Hepatocyte (in vitro differentiated cells): ENCODE results near the gene TLL2. TPM values are rescaled to one million over a fixed set of nuclear protein-coding genes. Genes with fewer than 3 reads are reported as not detected.

Experiments used
- DNase-seq: peaks from one replicate; pipeline ENCODE4 v3.0.0-alpha.2; 2016; ENCODE audit warnings: low spot score
- H2AFZ ChIP-seq: fragments of 200-600 bp; sonication (generic); 2 replicates; pipeline ENCODE4 v1.6.0; 2016; ENCODE audit warnings: antibody characterized with exemption, mild to moderate bottlenecking
- H3K27ac ChIP-seq: fragments of 200-600 bp; sonication (generic); 2 replicates; pipeline ENCODE4 v1.5.1; 2016; ENCODE audit warnings: mild to moderate bottlenecking
- H3K27me3 ChIP-seq: fragments of 200-600 bp; sonication (generic); 2 replicates; pipeline ENCODE4 v1.6.1; 2016
- H3K36me3 ChIP-seq: fragments of 200-600 bp; sonication (generic); replicated peaks from 2 replicates; pipeline ENCODE4 v1.5.1; 2016; ENCODE audit warnings: low read depth; ENCODE audit not compliant: insufficient read depth
- H3K4me1 ChIP-seq: fragments of 200-600 bp; sonication (generic); 2 replicates; pipeline ENCODE4 v1.5.1; 2016; ENCODE audit warnings: mild to moderate bottlenecking, moderate library complexity; ENCODE audit not compliant: insufficient read depth
- H3K4me2 ChIP-seq: fragments of 200-600 bp; sonication (generic); 2 replicates; pipeline ENCODE4 v1.6.0; 2016
- H3K4me3 ChIP-seq: fragments of 200-600 bp; sonication (generic); 2 replicates; pipeline ENCODE4 v1.5.1; 2016; ENCODE audit warnings: mild to moderate bottlenecking
- H3K79me2 ChIP-seq: fragments of 200-600 bp; sonication (generic); 2 replicates; pipeline ENCODE4 v1.6.0; 2017; ENCODE audit warnings: mild to moderate bottlenecking
- H3K9me2 ChIP-seq: fragments of 200-600 bp; sonication (generic); replicated peaks from 2 replicates; pipeline ENCODE4 v1.6.0; 2017; ENCODE audit warnings: mild to moderate bottlenecking; ENCODE audit not compliant: insufficient read depth
- H3K9me3 ChIP-seq: fragments of 200-600 bp; sonication (generic); 2 replicates; pipeline ENCODE4 v1.5.1; 2016; ENCODE audit warnings: low read depth, mild to moderate bottlenecking
- H4K20me1 ChIP-seq: fragments of 200-600 bp; sonication (generic); 2 replicates; pipeline ENCODE4 v1.6.0; 2016; ENCODE audit warnings: mild to moderate bottlenecking; ENCODE audit not compliant: insufficient read depth, poor library complexity, severe bottlenecking
- EZH2 ChIP-seq: fragments of 200-600 bp; sonication (generic); IDR thresholded peaks from 2 replicates; pipeline ENCODE4 v1.6.1; 2016; ENCODE audit warnings: antibody characterized with exemption, mild to moderate bottlenecking, borderline replicate concordance
- EZH2phosphoT487 ChIP-seq: fragments of 200-600 bp; sonication (generic); IDR thresholded peaks from one replicate; pipeline ENCODE4 v1.6.1; 2018; ENCODE audit warnings: antibody characterized with exemption, mild to moderate bottlenecking, low read depth, moderate library complexity; ENCODE audit not compliant: unreplicated experiment, severe bottlenecking
- WGBS: methylation state at CpG from one replicate; pipeline ENCODE4 v1.1.6; 2016; ENCODE audit warnings: low lambda C conversion rate; ENCODE audit errors: missing lambda C conversion rate; 5-methylcytosine and 5-hydroxymethylcytosine counted together
- polyA plus RNA-seq: library from polyadenylated mRNA; unstranded; fragments of >200 nt; fragmentation: Nextera tagmentation; extraction: Ambion mirVana; gene quantifications from 2 replicates; pipeline ENCODE4 v1.2.1, GENCODE V29; 2016
- total RNA-seq: library from RNA; depleted of rRNA; stranded (reverse); fragments of >200 nt; gene quantifications from 2 replicates; pipeline ENCODE4 v1.2.3, GENCODE V29; 2014
- TF ChIP-seq, protein P1 (sequence below): fragments of 200-600 bp; sonication (generic); IDR thresholded peaks from 2 replicates; pipeline ENCODE4 v1.5.1; 2016; ENCODE audit warnings: antibody characterized with exemption, mild to moderate bottlenecking; ENCODE audit not compliant: poor library complexity

The TLL2 gene
- total and polyA plus RNA-seq, 2 experiments from 2014 or later = 0.50 to 0.76 TPM

DNA sequence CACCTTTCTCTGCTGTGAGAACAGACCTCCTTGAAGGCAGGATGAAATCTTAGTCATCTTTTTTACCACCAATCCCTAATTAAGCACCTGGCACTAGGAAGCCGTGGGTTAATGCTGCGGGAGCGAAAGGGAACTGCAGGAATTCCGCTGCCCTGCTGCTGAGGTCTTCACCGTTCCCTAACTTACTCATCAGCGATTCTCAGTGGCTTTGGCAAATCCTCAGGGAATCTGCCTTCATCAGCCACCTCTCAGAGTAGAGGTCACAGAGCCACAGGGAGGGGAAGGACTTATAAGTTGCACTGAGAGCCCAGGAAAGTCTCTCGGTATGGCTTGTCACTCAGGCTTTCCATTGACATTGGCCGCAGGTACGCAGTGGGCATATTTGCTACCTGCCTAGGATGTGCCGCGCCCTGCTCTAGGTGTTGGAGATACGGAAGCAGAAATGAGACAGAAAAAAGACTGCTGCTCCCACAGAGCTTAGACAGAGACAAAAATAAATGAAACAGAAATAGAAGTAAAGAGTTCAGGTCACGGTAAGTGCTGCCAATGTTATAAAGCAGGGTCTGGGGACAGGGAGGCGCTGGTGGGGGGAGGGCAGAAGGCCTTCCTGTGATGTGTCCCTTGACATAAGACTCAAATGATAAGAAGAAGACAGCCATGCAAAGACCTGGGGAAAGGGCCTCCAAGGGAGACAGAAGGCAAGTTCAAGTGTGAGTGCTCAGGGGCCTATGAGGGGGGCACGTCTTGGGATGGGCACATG is 82.3 kb downstream of the TLL2 start:
- Histone ChIP-seq H3K27ac (no peak overlapping the region), H3K9me3 (no peaks in the 10 kb centered on the region), H3K4me3 (no peak overlapping the region), H3K27me3 (peaks cover 11% of the 10 kb centered on the region), H3K36me3 (no peaks in the 10 kb centered on the region), H2AFZ (no peak overlapping the region), H3K9me2 (no peaks in the 10 kb centered on the region), H3K79me2 (no peaks in the 10 kb centered on the region), H4K20me1 (no peaks in the 10 kb centered on the region), H3K4me2 (no peak overlapping the region), H3K4me1 (no peaks in the 10 kb centered on the region)
- WGBS = 81% methylated on average over 15 of the region's 15 CpGs
- no peak for DNase-seq
- no peak for TF ChIP-seq EZH2phosphoT487
- TF ChIP-seq, protein P1, sequence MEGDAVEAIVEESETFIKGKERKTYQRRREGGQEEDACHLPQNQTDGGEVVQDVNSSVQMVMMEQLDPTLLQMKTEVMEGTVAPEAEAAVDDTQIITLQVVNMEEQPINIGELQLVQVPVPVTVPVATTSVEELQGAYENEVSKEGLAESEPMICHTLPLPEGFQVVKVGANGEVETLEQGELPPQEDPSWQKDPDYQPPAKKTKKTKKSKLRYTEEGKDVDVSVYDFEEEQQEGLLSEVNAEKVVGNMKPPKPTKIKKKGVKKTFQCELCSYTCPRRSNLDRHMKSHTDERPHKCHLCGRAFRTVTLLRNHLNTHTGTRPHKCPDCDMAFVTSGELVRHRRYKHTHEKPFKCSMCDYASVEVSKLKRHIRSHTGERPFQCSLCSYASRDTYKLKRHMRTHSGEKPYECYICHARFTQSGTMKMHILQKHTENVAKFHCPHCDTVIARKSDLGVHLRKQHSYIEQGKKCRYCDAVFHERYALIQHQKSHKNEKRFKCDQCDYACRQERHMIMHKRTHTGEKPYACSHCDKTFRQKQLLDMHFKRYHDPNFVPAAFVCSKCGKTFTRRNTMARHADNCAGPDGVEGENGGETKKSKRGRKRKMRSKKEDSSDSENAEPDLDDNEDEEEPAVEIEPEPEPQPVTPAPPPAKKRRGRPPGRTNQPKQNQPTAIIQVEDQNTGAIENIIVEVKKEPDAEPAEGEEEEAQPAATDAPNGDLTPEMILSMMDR = no peak

DNA sequence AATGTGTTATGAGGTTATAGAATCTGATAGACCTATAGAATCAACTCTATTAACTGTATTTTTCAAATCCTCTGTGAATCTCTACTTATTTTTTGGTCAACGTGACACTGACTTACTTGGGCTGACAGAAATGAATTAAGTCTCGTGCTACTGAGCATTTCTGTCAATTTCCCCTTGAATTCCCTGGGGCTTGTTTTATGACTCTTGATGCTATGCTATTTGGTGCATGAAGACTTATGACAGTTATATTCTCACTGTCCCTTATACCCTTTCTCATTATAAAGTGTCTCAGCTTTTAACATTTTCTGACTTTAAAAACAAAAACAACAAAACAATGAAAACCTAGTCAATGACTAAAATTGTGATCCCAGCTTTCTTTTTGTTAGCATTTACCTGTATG is 86.4 kb downstream of the TLL2 start:
- H3K27ac ChIP-seq = no peak overlapping the region
- peaks cover 19% of the 10 kb centered on the region for H3K27me3 ChIP-seq
- H3K4me3 ChIP-seq = no peak overlapping the region
- H4K20me1 ChIP-seq = no peaks in the 10 kb centered on the region
- no peaks in the 10 kb centered on the region for H3K36me3 ChIP-seq
- no peaks in the 10 kb centered on the region for H3K9me2 ChIP-seq
- no peak overlapping the region for H2AFZ ChIP-seq
- 84% methylated on average over 2 of the region's 2 CpGs for WGBS
- no peaks in the 10 kb centered on the region for H3K79me2 ChIP-seq
- no peak for TF ChIP-seq EZH2phosphoT487
- TF ChIP-seq EZH2 = no peak
- TF ChIP-seq, protein P1 = no peak
- no peak overlapping the region for H3K4me2 ChIP-seq
- no peaks in the 10 kb centered on the region for H3K9me3 ChIP-seq
- no peaks in the 10 kb centered on the region for H3K4me1 ChIP-seq
- DNase-seq = no peak

DNA sequence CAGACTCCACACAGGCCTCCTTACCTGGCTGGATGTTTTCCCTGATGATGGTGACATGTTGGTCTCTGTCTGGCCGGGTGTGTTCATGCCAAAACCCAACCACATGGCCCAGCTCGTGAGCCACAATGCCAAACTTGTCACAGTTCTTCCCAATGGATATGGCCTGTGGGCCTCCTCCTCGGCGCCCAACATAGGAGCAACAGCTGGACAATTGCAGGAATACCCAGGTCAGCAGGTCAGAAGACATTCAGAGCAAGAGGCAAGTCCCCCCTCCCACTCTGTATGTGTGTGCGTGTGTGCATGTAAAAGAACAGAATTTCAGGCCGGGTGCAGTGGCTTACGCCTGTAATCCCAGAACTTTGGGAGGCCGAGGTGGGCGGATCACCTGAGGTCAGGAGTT is 91.2 kb downstream of the TLL2 start:
- H3K27ac ChIP-seq = no peak overlapping the region
- no peak for DNase-seq
- peaks cover 4% of the 10 kb centered on the region for H3K4me1 ChIP-seq
- no peaks in the 10 kb centered on the region for H3K9me2 ChIP-seq
- peaks cover 18% of the 10 kb centered on the region for H3K27me3 ChIP-seq
- no peak overlapping the region for H2AFZ ChIP-seq
- H3K79me2 ChIP-seq = no peaks in the 10 kb centered on the region
- WGBS = 94% methylated on average over 9 of the region's 9 CpGs
- H3K9me3 ChIP-seq = no peaks in the 10 kb centered on the region
- H3K36me3 ChIP-seq = no peaks in the 10 kb centered on the region
- no peak overlapping the region for H3K4me2 ChIP-seq
- TF ChIP-seq, protein P1 = no peak
- no peak for TF ChIP-seq EZH2
- TF ChIP-seq EZH2phosphoT487 = no peak
- H3K4me3 ChIP-seq = no peak overlapping the region
- no peaks in the 10 kb centered on the region for H4K20me1 ChIP-seq
